GM12872 (cell line): ENCODE measurements around the gene NF2.

Experiments used
- CTCF ChIP-seq: IDR thresholded peaks from 3 replicates; pipeline ENCODE4 v1.5.1; 2011; ENCODE audit warnings: low read depth, mild to moderate bottlenecking, low read length, moderate library complexity; ENCODE audit not compliant: insufficient read depth

Gene NF2

GRCh38 chr22:29689206-29689879, 85.9 kb downstream of the NF2 start:
- no peak for TF ChIP-seq CTCF

GRCh38 chr22:29689880-29690213, 86.4 kb downstream of the NF2 start:
- peak; percentile 74 for TF ChIP-seq CTCF

- TF ChIP-seq CTCF = no peak
Observed at GRCh38 chr22:29690476-29690875, 87.0 kb downstream of the NF2 start.

GRCh38 chr22:29691636-29692326, 88.3 kb downstream of the NF2 start:
- TF ChIP-seq CTCF = no peak

- TF ChIP-seq CTCF = no peak
Observed at GRCh38 chr22:29692327-29692640, 88.9 kb downstream of the NF2 start.

- TF ChIP-seq CTCF = no peak
Observed at GRCh38 chr22:29693161-29693560, 89.7 kb downstream of the NF2 start.

- no peak for TF ChIP-seq CTCF
Observed at GRCh38 chr22:29693671-29694070, 90.2 kb downstream of the NF2 start.
